C4-2B (cell line): Measurements from ENCODE around the gene TMEM89.

Experiments used
- H3K27ac ChIP-seq: fragments of 450-650 bp; 2 replicates; pipeline ENCODE4 v1.5.1; 2017
- CTCF ChIP-seq: fragments of 450-650 bp; conservative IDR thresholded peaks from 2 replicates; pipeline ENCODE4 v1.5.1; 2017; ENCODE audit warnings: mild to moderate bottlenecking
- ZFX ChIP-seq: fragments of 450-650 bp; IDR thresholded peaks from 2 replicates; pipeline ENCODE4 v1.6.1; 2017

The TMEM89 gene

GRCh38 chr3:48571938-48572337, 49.6 kb downstream of the TMEM89 start:
- no peak for TF ChIP-seq CTCF
- TF ChIP-seq ZFX: no peak
- H3K27ac ChIP-seq: no peak overlapping the region
